IMR-90 (cell line): Measurements from ENCODE around the gene HDGFL1. TPM values are rescaled to one million over a fixed set of nuclear protein-coding genes. Genes with fewer than 3 reads are reported as not detected.

Source experiments
- ATAC-seq: fragments of 200-7000 bp; cut with Tn5 transposase; 2 replicates; pipeline ENCODE4 v1.9.1; 2020; ENCODE audit warnings: low read depth, mild to moderate bottlenecking, moderate library complexity
- BruUV-seq: library from RNA; stranded (reverse); fragments of 400-500 nt; replicated peaks from 2 replicates; lab custom pipeline; 2021; lab: Mats Ljungman, UMichigan
- CTCF ChIA-PET: fragments of 300-600 bp; formaldehyde crosslinking; extraction: SDS; loops from one replicate; lab custom pipeline; 2021; ENCODE audit warnings: antibody characterized with exemption; lab: Yijun Ruan, JAX
- POLR2A ChIA-PET: fragments of 300-600 bp; sonication (Branson Sonifier 250); formaldehyde crosslinking; loops from one replicate; lab custom pipeline; 2022; ENCODE audit warnings: antibody characterized with exemption; ENCODE audit not compliant: unreplicated experiment; lab: Charles Lee
- DNase-seq: peaks from one replicate; pipeline ENCODE4 v3.0.0; 2013
- H2AFZ ChIP-seq: replicated peaks from 2 replicates; pipeline ENCODE3; 2013; ENCODE audit warnings: low read length, mild to moderate bottlenecking; ENCODE audit not compliant: poor library complexity
- H2AK5ac ChIP-seq: 2 replicates; pipeline ENCODE4 v1.6.1; 2013; ENCODE audit warnings: low read depth, low read length, inconsistent platforms
- H2AK9ac ChIP-seq: replicated peaks from 2 replicates; pipeline ENCODE3; 2013; ENCODE audit warnings: mild to moderate bottlenecking, low read depth, low read length, moderate library complexity; ENCODE audit not compliant: poor library complexity
- H2BK120ac ChIP-seq: 2 replicates; pipeline ENCODE4 v1.6.1; 2013; ENCODE audit warnings: low read depth, low read length, inconsistent platforms
- H2BK15ac ChIP-seq: 3 replicates; pipeline ENCODE4 v1.6.1; 2013; ENCODE audit warnings: low read depth, low read length, inconsistent platforms
- H2BK20ac ChIP-seq: 2 replicates; pipeline ENCODE4 v1.6.1; 2013; ENCODE audit warnings: low read depth, mild to moderate bottlenecking, inconsistent platforms, low read length, moderate library complexity
- H2BK5ac ChIP-seq: 2 replicates; pipeline ENCODE4 v1.6.1; 2013; ENCODE audit warnings: mild to moderate bottlenecking, low read depth, low read length, inconsistent platforms; ENCODE audit not compliant: poor library complexity, severe bottlenecking
- H3K14ac ChIP-seq: replicated peaks from 2 replicates; pipeline ENCODE4 v1.6.1; 2013; ENCODE audit warnings: low read depth, low read length, inconsistent platforms
- H3K18ac ChIP-seq: 2 replicates; pipeline ENCODE4 v1.6.1; 2013; ENCODE audit warnings: low read depth, low read length, control low read depth
- H3K23ac ChIP-seq: 2 replicates; pipeline ENCODE4 v1.6.1; 2013; ENCODE audit warnings: low read depth, low read length, inconsistent platforms
- H3K27ac ChIP-seq: 2 replicates; pipeline ENCODE4 v1.5.1; 2013; ENCODE audit warnings: mild to moderate bottlenecking, control low read depth, low read length; ENCODE audit not compliant: insufficient read depth
- H3K27me3 ChIP-seq: 2 replicates; pipeline ENCODE4 v1.6.1; 2013; ENCODE audit warnings: low read length; ENCODE audit not compliant: control insufficient read depth, insufficient read depth
- H3K36me3 ChIP-seq: 2 replicates; pipeline ENCODE4 v1.6.1; 2013; ENCODE audit warnings: low read length, mixed read lengths; ENCODE audit not compliant: control insufficient read depth, insufficient read depth
- H3K4ac ChIP-seq: 2 replicates; pipeline ENCODE4 v1.6.1; 2013; ENCODE audit warnings: low read depth, low read length, inconsistent platforms
- H3K4me1 ChIP-seq: 2 replicates; pipeline ENCODE4 v1.6.1; 2013; ENCODE audit warnings: low read length, mixed read lengths; ENCODE audit not compliant: control insufficient read depth, insufficient read depth
- H3K4me2 ChIP-seq: 2 replicates; pipeline ENCODE4 v1.6.1; 2013; ENCODE audit warnings: low read depth, mild to moderate bottlenecking, control low read depth, low read length, moderate library complexity
- H3K4me3 ChIP-seq: 2 replicates; pipeline ENCODE4 v1.5.1; 2013; ENCODE audit warnings: low read depth, mild to moderate bottlenecking, control low read depth, low read length, moderate library complexity; ENCODE audit not compliant: insufficient read depth
- H3K56ac ChIP-seq: 2 replicates; pipeline ENCODE4 v1.6.1; 2013; ENCODE audit warnings: low read length, inconsistent platforms; ENCODE audit not compliant: insufficient read depth; ENCODE audit errors: extremely low read depth
- H3K79me1 ChIP-seq, 2 experiments: 2 replicates each; pipeline ENCODE4 v1.6.1; 2013; ENCODE audit warnings: low read length in 2 of 2, inconsistent platforms in 1 of 2, low read depth in 1 of 2
- H3K9ac ChIP-seq: 2 replicates; pipeline ENCODE4 v1.6.1; 2013; ENCODE audit warnings: low read depth, low read length, control low read depth
- H3K9me1 ChIP-seq: 2 replicates; pipeline ENCODE4 v1.6.1; 2013; ENCODE audit warnings: low read length, inconsistent platforms; ENCODE audit not compliant: insufficient read depth
- H3K9me3 ChIP-seq: 2 replicates; pipeline ENCODE4 v1.6.1; 2013; ENCODE audit warnings: low read length; ENCODE audit not compliant: control insufficient read depth, insufficient read depth
- H4K20me1 ChIP-seq: 2 replicates; pipeline ENCODE4 v1.6.1; 2013; ENCODE audit warnings: low read length, inconsistent platforms; ENCODE audit not compliant: insufficient read depth
- H4K5ac ChIP-seq: 2 replicates; pipeline ENCODE4 v1.6.1; 2013; ENCODE audit warnings: mild to moderate bottlenecking, low read depth, low read length, control low read depth
- H4K8ac ChIP-seq, 2 experiments: 2 replicates each; pipeline ENCODE4 v1.6.1; 2013; ENCODE audit warnings: low read depth in 2 of 2, low read length in 2 of 2, control low read depth in 1 of 2, inconsistent platforms in 1 of 2
- H4K91ac ChIP-seq: 2 replicates; pipeline ENCODE4 v1.6.1; 2013; ENCODE audit warnings: low read depth, low read length, inconsistent platforms; ENCODE audit not compliant: insufficient read depth
- CTCF ChIP-seq: conservative IDR thresholded peaks from 2 replicates; pipeline ENCODE4 v1.5.1; 2012; ENCODE audit warnings: mild to moderate bottlenecking, low read depth, low read length, improper control_type of control experiment
- FOS ChIP-seq: fragments of 150-350 bp; IDR thresholded peaks from 2 replicates; pipeline ENCODE4 v1.6.1; 2016; ENCODE audit warnings: low read depth, low read length
- RFX5 ChIP-seq: IDR thresholded peaks from 2 replicates; pipeline ENCODE4 v1.8.0; 2012; ENCODE audit warnings: low read depth, mild to moderate bottlenecking, low read length, moderate library complexity
- WGBS, 2 experiments: methylation state at CpG; one replicate each; pipeline versions ENCODE4 v1.1.5 to v1.1.7; 2013; ENCODE audit warnings: missing lambda C conversion rate in 2 of 2; ENCODE audit not compliant: insufficient read length in 1 of 2; ENCODE audit errors: extremely low coverage in 2 of 2; 5-methylcytosine and 5-hydroxymethylcytosine counted together
- dilution Hi-C: fragments of 300-500 bp; cut with HindIII; formaldehyde crosslinking; loops from one replicate; pipeline ENCODE4 v1.14.3; 2018; ENCODE audit warnings: low sequenced_read_pairs; ENCODE audit not compliant: unreplicated experiment
- in situ Hi-C: fragments of 300-500 bp; cut with MboI; formaldehyde crosslinking; loops from 3 replicates; pipeline ENCODE4 v1.14.3; 2019; ENCODE audit warnings: low sequenced_read_pairs, inconsistent platforms, mixed read lengths
- intact Hi-C: fragments of 100-400 bp; cut with micrococcal nuclease; formaldehyde crosslinking; loops from 2 replicates; pipeline ENCODE4 v1.10.0; 2022
- polyA plus RNA-seq, 3 experiments: library from polyadenylated mRNA; depleted of rRNA; stranded (reverse); fragments of >200 nt; gene quantifications; 2 replicates each; pipeline ENCODE4 v1.2.3, GENCODE V29; 2012; ENCODE audit warnings: low replicate concordance in 1 of 3
- total RNA-seq: library from RNA; depleted of rRNA; stranded (reverse); fragments of >200 nt; gene quantifications from 2 replicates; pipeline ENCODE4 v1.2.3, GENCODE V29; 2012

Gene HDGFL1
- total and polyA plus RNA-seq, 2 of the 4 experiments (the other 2 are of a cell fraction): not detected

- BruUV-seq: no TSS peak
- intact Hi-C loops (no loop called here), in situ Hi-C loops (no loop called here), dilution Hi-C loops (no loop called here)
- H3K4me3 ChIP-seq: no peak overlapping the region
- H3K9me1 ChIP-seq: no peaks in the 10 kb centered on the region
- H3K18ac ChIP-seq: no peak overlapping the region
- ChIA-PET POLR2A (no interaction called here), CTCF (no interaction called here)
- peaks cover 2% of the 10 kb centered on the region for H3K4me1 ChIP-seq
- TF ChIP-seq FOS (no peak), CTCF (no peak), RFX5 (no peak)
- no peak overlapping the region for H3K4me2 ChIP-seq
- H2AFZ ChIP-seq: no peak overlapping the region
- no peaks in the 10 kb centered on the region for H3K36me3 ChIP-seq
- H3K79me1 ChIP-seq: no peaks in the 10 kb centered on the region
- H4K8ac ChIP-seq: no peak overlapping the region
- H4K5ac ChIP-seq: no peak overlapping the region
- WGBS, 2 experiments: 100% methylated on average over 3 of the region's 5 CpGs; no CpG with 5 or more reads in 1 of the 2 experiments
- no peak overlapping the region for H3K27ac ChIP-seq
- no peaks in the 10 kb centered on the region for H3K9me3 ChIP-seq
- H3K23ac ChIP-seq: no peak overlapping the region
- H2AK9ac ChIP-seq: no peak overlapping the region
- no peaks in the 10 kb centered on the region for H3K27me3 ChIP-seq
- H4K91ac ChIP-seq: no peak overlapping the region
- no peak overlapping the region for H2BK15ac ChIP-seq
- H2AK5ac ChIP-seq: no peak overlapping the region
- ATAC-seq: no peak
- no peak for DNase-seq
- no peak overlapping the region for H2BK20ac ChIP-seq
- H3K4ac ChIP-seq: no peak overlapping the region
- H4K20me1 ChIP-seq: no peaks in the 10 kb centered on the region
- H2BK120ac ChIP-seq: no peak overlapping the region
- H2BK5ac ChIP-seq: no peak overlapping the region
- no peak overlapping the region for H3K9ac ChIP-seq
- H3K56ac ChIP-seq: no peak overlapping the region
- H3K14ac ChIP-seq: no peak overlapping the region
Measured at GRCh38 chr6:22601984-22602383, 32.6 kb downstream of the HDGFL1 start.
